Stimulated activated CD4-positive, alpha-beta T cell treated with anti-CD3 and anti-CD28 coated beads, Interleukin-1b, Interleukin-23, amount 100 ng/mL, for 24 hours (primary cell): ENCODE data around the gene TBC1D2.
"Not testable (repeated sequence)": the region's sequence is repeated elsewhere in the genome, so short reads cannot be mapped to it uniquely, and the experiment has no call there.

ENCODE experiments used
- DNase-seq, 4 experiments: peaks; one replicate each; pipeline ENCODE4 v3.0.0-alpha.2; 2020; ENCODE audit warnings: low read depth in 4 of 4, low spot score in 1 of 4

The TBC1D2 gene

DNA sequence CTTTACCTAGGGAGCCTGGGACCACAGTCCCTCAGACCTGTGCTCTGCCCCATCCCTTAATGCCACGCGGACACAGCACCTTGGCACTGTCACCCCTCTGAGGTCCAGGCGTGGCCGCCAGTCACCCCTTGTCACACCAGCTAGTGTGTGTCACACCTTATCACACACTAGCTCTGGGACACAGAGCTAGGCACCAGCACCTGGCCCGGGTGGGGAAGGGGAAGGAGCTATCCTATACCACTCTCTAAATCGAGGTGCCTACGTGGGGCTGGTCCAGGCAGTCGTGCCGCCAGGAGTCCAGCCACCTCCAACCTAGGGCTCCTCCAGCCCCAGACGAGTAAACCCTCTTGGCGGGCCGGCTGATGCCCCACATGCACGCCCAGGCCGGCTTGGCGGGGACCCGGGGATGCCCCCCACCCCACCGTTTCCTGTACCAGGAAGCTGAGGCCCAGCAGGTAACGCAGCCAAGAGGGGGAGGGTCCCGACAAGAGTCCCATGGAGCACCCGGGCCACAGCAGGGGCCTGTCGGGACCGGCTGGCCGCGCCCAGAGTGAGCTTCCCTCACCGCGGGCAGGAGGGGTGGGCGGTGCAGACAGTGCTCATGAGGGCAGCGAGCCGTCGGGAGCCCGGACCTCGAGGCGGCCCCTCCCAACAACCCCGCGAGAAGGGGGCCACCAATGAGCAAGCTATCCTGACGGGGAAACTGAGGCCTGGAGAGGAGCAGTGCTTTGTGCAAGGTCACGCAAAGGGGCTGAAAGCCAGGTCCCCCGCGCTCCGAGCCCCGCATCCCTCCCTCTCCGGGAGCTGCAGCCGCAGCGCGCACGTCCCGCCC, 63.6 kb downstream of the TBC1D2 start:
- DNase-seq: peak in 1 of 4 experiments; percentile 9

DNA sequence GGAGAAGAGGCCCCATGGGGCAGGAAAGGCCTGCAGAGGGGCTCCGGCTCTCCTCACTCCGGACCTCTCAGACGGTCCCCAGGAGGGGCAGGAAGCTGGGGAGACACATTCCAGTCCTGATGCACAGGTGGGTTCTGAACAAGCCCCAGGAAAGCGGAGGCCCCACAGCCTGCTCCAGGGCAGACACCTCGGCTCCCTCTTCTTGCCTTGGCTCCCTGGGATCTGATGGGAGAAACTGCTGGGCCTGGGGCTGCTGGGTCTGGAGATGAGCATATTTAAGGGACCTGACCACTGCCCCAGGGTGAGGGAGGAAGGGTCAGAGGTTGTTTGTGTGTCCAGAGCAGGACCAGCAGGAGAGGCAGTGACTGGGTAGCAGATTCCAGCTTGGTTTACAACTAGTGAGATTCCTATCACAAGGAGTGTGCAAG, 64.3 kb downstream of the TBC1D2 start:
- no peak for DNase-seq

DNA sequence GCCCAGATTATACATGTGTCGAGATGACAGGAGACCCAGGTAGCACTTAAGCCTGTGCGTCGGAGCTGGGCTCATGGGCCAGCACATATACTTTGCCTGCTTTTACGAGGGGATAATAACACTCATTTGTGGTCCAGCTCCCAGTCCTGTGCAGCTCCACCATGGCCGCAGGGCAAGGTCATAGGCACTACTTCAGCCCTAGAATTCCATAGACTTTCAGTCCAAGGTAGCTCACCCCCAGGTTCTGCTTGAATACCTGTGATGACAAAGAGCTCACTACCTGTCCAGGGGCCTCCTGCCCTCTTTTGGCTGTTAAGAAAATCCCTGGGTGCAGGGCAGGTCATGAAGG, 64.7 kb downstream of the TBC1D2 start:
- no peak for DNase-seq

DNA sequence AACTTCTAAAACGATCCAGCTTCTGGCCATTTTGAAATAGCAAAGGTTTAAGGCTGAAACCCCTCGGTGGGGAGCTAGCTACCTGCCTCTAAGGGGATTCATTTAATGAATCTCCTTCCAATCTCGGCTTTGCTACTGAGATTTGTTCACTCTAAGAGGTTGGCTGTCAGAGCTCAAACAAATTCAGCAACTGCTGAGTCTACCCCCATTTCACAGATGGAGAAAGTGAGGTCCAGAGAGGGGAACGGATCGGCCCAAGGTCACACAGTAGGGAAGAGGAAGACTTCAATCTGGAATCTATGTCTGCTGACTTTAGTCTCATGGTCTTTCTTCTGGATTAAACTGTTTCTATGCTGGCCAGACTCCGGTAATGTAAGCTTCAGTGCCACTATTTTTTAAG, 66.0 kb downstream of the TBC1D2 start:
- no peak for DNase-seq

DNA sequence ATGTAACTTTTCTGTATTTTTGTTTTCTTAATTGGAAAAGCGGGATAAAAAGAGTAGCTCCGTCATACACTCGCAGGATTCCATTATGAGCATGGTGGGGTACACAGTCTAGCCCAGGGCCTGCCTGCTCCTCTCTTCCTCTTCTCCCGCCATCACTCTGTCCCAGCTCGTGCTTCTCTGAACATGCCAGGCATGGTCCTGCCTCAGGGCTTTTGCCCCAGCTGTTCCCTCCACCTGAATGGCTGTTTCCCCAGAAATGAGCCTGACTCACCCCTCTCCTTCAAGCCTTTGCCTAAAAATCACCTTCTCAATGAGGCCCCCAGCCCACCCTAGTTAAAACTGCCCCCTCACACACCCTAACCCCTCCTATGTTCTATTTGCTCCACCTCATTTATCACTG, 67.5 kb downstream of the TBC1D2 start:
- no peak for DNase-seq

DNA sequence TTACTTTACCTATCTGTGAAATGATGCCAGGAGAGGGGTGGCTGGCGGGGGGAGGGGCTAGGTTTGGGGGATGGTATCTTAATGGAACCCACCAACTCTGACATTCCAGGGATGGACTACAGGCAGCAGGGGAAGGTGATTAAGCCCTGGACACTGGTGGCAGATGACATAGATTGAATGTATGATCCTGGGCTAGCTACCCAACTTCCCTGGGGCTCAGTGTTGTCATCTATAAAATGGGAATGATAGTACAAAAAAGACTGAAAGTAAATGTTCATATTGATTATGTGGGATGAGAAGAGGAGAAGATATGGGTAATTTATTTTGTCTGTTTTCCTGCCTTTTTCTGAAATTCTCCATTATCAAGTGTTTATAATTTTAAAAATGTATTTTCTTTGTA, 69.2 kb downstream of the TBC1D2 start:
- DNase-seq: no peak

DNA sequence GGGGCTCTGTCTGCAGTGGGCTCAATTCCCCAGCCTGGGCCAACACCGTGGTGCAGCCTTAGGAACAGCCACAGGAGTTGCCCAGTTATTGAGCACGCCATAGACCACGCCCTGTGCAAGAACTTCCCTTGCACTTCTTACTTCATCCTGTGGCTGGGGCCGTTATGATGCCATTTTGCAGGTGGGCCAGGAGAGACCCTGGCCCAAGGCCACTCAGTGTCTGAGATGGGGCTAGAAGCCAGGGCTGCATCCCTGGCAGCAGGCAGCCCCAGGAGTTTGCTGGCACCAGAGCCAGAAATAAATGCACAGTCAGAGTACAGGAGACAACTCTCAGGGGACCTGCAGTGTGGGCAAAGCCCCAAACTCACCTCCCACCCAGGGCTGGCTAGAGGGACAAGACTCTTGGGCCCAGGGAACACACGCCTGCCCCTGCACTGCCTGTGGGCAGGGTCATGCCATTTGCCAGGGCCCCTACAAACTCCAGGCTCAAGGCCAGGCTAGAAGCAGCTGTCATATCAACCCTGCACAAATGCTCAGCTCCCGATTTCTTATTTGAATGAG, 69.8 kb downstream of the TBC1D2 start:
- DNase-seq: no peak

DNA sequence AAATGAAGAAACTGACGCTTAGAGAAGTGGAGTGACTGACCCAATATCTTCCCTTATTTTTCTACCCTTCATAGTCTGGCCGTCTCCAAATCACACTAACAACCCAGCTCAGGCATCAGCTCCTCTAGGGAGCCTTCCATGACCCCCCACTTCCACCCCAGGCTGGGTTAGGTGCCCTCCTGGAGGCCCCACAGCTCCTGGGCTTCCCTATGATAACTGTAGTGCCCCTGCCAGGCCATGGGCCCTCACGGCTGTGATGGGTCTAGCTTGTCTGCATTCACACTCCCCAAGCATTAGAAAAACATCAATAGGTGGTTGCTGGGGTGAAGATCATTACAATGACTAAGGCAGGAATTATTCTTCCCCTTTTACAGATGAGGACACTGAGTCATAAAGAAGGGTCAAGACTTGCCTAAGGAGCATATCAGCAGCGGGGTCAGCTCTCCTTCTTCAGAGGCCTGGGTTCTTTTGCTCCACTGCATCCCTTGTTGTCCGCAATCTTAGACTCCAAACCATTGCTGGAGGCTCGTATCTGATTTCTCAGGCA, 70.4 kb downstream of the TBC1D2 start:
- DNase-seq: no peak

DNA sequence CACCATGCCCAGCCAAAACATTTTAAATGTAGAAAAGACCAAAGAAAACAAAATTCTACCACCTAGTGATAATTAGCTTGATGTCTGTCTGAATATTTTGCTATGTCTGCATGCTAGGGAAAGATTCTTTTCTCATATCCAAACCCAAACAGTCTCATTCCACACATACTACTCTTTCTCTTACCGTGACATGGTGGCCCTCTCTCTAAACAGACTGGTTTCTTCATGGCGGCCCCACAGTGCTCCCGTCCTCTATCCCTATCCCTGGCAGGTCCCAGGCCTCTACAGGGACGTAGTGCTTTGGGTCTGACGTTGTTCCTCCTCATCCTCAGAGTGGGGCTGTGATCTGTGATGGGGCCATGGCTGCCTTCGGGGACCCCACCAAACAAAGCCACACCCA, 71.1 kb downstream of the TBC1D2 start:
- DNase-seq: no peak

DNA sequence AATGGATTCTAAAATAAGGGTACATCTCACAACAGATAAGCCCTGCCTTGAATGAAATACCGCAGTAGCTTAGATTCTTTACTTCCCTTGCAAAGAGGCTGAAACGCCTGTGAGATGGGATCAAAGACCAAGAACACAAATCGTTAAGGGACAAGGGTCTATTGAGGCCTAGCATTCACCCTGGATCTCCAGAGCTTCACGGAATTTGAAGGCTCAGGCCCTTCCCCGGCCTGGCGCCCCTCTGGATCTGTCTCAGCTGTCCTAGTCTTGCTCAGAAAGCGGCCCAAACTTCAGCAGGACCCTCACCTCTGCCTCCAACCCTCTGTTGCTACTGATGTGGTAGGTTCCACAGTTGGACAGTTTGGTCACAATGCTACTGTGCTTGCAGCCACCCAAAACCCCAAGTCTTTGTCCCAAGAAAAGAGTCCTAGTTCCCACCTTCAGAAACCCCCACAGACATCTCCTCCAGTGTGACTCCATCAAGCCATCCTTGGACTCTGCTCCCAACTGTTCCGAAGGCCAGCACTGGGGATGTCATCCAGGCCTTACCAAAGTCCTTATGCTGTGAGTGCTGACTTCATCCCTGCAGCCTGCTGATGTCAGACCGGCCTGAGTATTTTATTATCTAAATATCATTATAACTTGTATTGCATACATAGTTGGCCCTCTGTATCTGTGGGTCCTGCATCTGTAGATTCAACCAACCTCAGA, 72.4 kb downstream of the TBC1D2 start:
- DNase-seq: no peak

DNA sequence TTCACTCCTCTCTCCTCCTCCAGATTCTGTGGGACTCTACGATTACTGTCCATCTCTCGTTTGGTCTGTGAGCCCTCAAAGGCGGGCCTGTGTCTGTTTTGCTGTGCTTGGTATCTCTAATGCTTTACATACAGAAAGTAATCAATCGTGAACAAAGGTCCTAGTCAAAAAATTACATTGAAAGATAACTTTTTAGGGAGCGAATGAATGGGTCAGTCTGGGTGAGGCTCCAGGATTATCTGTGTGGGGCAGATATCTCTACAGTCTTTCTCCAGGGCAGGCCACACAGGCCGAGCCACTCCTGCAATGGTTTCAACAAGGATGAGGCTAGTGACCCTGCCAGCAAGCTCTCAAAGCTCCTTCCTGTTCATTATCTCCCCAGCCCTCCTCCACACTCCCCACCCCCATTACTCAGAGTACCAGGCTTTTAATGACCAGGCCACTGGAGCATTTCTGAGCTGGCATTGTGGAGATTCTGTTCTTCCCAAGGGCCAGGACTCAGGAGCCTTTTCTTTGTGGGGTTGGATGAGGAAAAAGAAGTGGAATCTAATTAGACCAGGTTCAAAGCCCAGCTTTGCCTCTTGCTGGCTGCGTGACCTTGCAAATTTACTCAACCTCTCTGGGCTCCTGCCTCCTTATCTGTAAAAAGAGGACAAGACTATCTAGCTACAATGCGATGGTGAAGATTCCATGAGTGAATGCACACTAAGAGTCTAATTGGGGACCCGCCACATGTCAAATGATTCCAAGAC, 73.2 kb downstream of the TBC1D2 start:
- no peak for DNase-seq

DNA sequence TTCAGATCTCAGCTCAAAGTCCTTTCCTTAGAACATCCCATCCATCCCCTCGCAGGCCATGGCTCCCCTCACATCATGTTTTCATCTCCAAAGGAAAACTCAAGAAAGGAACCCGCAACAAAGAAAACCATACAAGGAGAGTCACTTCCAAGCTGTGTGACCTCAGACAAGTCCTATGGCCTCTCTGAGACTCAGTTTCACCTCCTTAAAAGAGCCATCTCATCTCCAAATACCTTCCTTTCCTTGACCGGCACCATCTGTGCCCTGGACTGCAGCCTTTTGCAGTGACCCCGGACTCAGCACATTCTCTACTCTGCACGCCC, 73.7 kb downstream of the TBC1D2 start:
- no peak for DNase-seq

DNA sequence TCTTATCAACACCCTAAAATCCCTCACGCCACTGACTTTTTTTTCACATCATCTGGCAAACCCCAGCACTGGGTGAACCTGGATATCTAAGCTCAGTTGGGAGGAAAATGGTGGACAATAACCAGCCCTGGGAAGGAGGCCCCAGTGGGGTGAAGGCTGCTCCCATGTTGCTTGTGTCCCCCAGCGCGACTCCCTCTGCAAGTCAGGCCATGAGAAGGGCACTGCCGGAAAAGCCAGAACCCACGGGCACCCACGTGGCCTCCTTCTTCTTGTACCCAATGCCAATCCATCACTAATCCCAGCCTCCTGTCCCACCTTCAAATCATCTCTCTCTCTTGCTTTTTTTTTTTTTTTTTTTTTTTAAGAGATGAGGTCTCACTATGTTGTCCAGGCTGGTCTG, 74.5 kb downstream of the TBC1D2 start:
- no peak for DNase-seq

DNA sequence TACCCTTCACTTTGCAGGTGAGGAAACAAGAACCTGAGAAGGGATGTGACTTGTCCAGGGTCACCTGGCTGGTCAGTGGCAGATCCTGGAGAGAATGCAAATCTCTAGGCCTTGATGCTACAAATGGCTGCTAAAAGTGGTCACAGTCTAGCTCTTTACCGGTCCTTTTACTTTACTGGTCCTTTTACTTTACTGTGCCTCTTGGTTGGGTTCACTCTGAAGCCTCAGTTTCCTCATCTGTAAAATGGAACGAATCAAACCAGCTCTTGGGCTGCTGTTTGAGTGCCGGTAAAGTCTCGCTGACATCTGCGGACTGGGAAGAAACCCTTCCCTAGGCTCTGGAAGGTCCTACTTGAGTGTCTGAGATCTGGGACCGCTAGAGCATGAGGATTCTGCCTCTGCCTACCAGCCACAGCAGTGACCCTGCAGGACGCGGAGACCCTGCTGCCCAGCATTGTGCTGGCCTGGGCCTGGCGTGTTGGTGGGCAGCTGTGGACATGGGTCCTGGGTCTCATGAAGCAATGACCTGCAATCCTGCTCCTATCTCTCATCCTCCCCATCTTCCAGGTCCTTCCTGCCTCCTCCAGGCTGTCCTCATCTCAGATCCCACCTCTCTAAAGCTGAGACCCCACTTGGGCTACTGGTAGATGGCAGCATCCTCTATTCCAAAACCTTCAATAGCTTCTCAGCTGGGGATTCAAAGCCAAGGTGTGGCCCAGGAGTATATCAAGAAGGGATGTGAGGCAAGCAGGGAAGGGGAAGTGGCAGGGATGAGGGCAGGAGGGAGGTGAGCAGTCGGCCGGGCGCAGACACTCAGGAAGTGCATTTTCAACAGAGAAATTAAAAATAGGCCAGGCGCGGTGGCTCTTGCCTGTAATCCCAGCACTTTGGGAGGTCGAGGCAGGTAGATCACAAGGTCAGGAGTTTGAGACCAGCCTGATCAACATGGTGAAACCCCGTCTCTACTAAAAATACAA, 76.3 kb downstream of the TBC1D2 start:
- DNase-seq: no peak

DNA sequence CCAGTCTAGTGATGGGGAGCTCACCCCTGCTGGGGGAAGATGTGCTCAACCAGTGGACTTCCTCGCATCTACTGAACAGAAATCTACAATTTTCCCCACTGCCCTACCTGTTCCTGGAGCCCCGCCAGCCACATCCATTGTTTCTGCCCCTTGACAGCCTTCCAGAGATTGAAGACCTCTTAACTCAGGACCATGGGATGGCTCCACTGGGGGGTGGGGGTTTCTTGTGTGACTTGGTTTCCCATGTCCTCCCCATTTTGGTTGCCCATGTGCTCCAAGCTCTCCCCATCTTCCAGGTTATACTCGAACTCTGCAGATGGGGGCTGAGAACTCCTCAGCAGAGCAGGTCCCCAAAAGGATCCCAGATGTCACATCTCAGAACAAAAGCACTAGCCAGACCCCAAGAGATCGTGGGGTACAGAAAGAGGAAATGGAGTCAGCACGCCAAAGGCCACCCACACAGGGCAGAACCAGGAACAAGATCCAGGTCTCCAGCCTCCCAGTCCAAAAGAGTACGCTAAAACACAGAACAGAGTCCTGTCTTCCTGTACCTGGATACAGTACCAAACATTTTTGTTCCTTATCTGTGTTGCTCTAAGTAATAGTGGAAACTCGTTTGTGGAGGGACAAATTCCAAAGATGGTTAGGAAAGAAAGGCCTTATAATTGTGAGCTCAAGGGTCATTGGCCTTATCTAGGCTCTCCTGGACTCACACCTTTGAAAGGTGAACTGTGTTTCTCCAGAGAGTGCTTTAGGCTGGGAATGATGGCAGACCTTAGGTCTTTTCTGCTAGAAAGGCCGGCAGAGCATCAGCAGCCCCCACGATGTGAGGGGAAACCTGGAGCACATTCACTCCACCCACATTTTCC, 78.8 kb downstream of the TBC1D2 start:
- no peak for DNase-seq

DNA sequence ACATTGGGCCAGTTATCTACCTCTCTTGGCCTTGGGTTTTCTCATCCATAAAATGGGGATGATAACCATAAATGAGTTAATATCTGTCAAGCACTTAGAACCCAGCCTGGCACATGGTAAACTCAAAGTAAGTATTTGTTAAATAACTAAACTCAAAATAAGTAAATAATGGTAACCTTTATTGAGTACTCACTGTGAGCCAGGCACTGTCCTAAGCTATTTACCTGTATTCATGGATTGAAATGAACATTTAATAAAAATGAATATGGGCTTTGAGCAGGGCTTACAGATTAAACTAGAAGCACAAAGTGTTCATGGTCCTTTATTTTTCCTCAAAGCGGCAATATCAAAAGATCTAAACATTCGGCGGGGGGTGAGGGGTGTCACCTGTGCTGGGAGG, 79.7 kb downstream of the TBC1D2 start:
- DNase-seq: no peak

DNA sequence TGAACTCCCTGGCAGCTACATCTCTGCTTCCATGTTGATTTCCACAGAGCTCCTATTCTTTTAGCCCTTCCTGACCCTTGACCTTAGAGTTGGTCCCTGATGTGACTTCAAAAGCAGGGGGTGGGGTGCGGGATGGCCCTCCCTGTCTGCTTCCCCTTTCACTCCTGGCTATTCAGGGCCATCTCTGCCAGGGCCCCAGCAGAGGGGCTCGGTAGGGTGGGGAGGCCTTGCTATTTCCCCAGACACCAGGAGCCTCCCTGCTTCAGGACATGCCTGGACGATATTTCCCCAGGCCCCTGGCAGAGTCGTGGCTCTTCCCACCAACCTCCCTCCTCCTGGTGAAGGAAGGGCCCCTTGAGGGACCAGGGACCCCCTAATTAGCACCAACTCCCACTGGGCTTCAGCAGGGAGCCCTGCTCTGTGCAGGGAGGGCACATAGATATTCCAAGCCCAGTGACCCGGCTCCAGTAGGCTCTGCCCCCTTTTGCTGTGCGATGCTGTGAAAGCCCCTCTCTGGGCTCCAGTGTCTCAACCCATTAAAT, 80.3 kb downstream of the TBC1D2 start:
- DNase-seq: no peak

DNA sequence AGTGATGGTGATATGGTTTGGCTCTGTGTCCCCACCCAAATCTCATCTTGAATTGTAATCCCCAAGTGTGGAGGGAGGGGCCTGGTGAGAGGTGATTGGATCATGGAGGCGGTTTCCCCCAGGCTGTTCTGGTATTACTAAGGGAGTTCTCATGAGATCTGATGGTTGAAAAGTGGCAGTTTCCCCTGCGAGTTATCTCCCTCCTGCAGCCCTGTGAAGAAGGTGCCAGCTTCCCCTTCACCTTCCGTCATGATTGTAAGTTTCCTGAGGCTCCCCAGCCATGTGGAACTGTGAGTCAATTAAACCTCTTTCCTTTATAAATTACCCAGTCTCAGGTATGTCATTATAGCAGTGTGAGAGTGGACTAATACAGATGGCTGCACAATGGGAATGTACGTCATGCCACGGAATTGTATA, 80.9 kb downstream of the TBC1D2 start:
- not testable (repeated sequence) for DNase-seq

DNA sequence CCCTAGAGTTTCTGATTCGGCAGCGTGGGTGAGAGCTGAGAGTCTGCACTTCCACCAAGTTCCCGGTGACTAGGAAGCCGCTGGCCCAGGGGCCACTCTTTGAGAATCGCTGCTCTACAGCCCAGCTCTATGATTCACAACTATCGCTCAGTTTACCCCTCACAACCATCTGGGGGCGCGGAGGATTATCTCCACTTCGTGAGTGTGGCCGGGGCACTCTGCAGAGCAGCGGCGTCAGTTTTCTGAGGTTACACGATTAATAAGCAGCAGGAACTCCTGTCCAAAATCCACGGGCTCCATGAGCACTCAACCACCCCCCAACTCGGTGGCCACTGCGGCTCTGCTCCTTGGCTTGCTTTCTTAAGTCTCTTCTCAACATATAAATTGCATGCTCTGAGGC, 82.3 kb downstream of the TBC1D2 start:
- DNase-seq: no peak
